ENCODE data around the gene TAF1B.

The TAF1B gene

DNA sequence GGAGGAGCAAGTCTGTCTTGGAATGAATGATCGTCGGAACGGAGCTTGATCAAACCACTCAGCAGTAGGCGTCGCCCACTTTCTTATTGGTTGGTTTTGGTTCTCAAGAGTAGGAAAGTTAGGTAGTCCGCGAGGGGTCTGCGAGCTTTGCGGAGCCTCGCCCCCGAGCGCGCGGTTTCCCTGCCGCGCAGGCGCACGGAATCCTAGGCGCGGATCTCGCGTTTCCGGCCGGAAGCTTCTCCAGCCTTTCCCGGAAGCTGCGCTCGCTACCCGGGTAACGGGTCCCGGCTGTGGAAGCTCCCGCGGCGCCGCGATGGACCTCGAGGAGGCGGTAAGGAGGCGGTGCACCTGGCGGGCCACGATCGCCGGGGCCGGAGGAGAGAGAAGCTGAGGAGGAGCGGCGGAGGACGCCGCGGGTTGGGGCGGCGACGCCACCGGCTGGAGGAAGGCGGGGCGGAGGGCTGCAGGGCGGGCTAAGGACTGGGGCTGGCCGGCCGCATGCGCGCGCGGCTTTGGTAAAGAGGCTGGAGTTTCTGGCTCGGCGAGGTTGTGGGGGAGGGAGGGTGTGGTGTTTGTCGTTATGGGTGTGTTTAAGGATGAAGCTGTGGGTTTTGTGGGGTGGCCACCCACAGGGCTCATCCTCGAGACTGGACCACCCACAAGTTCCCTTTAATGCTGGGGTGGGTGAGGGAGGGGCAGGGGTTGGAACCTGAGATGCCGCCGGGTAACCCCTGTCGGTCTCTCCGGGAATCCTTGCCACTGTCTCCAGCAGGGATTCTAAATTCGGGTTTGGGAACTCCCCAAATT lies at the start of gene TAF1B:
TAF1B (plus strand) TSS at position 246 of the 807 bp plus-strand sequence; CDS start at position 314, 68 bp downstream.
- peak; percentile 89 for DNase-seq (ENCODE audit: low spot score)

DNA sequence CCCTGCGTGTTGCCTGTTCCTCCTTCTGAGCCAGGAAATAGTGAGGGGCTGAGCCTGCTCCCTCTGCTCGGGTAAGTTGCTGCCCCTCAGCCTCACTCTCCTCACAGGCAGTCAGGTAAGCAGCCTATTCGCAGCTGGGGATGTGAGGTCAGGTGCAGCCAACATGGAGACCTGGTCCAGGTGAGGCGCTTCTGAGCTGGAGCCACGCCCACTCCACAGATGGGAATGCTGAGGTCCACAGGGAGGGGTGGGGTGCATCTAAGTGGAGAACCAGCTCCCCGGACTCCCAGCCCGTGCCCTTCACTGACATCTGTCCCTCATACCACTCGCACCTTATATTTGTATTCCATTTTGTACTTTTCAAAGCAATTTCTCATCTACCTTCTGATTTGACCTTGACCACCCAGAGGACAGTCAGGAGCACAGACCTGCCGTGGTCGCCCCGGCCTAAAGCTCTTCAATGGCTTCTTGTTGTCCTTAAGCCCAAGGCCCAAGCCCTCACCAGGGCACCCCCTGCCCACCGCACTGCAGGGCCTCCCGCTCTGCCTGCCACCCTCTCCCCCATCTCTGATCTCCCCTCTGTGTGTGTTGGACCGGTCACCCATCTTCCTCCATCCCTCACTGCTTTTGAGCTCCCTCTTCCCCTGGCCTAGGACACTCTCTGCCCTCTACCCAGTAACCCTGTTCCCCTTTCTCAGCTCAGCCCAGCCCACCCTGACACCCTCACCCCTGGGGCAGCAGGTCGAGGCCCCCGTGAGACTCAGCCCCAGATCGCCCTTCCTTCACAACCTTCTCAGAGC lies 49.2 kb upstream of the TAF1B start:
- no peak for DNase-seq (ENCODE audit: low spot score)

DNA sequence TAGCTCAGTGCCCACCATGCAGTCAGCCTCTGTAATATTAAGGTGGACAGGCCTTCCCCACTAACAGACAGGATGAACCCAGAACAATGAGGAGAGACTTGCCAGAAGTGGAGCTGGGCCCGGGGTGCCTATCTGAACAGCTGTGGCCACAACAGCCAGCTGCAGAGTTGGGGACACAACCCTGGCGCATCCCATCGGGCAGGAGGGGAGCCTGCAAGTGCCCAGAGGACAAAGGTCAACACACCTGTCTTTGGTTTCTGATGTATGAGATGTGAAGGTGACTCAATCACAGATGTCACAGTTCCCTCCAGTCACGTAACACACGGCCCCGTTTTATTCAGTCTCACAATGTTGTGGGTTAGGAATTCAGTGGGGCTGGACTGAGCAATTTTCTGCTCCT lies 48.2 kb upstream of the TAF1B start:
- no peak for DNase-seq (ENCODE audit: low spot score)

DNA sequence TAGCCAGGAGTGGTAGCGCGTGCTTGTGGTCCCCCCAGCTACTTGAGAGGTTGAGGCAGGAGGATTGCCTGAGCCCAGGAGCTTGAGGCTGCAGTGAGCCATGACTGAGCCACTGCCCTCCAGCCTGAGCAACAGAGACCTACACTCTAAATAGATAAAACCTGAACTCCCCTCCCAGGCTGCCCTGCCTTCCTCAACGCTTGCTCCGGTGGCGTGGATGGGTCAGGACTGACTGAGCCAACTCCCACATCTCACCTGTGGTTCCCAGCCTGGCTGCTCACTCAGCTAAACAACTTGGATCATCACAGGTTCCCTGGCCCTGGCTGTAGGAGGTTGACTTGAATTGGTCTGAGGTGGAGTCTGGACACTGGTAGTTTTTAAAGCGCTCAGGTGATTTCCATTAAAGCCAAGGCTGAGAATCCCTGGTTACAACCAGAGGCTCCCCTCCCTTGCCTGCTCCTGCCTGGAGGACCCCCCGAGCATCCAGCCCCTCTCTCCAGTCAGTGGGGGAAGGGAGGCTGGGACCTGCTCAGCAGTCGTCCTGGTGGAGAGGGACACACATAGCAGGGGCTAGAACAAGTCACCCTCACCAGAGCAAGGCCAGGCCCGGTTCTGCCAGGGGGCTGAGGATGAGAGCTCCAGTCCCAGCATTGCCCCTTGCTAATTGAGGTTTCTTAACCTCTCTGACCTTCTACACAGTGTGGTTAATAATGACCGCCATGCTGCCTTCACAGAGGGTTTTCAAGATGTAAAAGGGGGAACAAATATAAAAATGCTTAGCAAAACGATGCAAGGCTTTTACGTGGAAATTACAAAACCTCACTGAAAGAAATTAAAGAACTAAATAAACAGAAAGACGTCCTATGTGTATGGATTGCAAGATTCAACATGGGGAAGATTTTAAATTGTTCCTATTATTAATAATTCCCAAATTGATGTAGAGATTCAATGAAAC lies 46.9 kb upstream of the TAF1B start:
- DNase-seq (ENCODE audit: low spot score), result no peak

DNA sequence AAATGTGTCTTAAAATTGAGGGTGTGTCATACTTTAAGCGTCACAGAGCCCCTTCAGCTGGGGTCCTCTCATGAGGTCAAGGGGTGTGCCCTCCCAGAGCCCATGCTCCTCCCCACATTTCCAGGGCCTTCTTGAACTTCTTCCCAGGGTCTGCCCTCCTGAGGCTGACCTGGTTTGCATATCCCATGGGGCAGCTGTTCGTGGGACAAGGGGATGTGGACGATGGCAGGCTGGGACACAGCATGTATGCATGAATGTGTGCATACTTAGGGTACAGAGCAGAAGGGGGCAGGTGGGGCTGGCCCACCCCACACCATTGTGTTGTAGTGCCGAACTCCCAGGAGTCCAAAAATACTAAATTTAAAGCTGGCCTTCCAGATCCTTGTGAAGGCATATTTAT lies 46.2 kb upstream of the TAF1B start:
- DNase-seq (ENCODE audit: low spot score), result no peak

DNA sequence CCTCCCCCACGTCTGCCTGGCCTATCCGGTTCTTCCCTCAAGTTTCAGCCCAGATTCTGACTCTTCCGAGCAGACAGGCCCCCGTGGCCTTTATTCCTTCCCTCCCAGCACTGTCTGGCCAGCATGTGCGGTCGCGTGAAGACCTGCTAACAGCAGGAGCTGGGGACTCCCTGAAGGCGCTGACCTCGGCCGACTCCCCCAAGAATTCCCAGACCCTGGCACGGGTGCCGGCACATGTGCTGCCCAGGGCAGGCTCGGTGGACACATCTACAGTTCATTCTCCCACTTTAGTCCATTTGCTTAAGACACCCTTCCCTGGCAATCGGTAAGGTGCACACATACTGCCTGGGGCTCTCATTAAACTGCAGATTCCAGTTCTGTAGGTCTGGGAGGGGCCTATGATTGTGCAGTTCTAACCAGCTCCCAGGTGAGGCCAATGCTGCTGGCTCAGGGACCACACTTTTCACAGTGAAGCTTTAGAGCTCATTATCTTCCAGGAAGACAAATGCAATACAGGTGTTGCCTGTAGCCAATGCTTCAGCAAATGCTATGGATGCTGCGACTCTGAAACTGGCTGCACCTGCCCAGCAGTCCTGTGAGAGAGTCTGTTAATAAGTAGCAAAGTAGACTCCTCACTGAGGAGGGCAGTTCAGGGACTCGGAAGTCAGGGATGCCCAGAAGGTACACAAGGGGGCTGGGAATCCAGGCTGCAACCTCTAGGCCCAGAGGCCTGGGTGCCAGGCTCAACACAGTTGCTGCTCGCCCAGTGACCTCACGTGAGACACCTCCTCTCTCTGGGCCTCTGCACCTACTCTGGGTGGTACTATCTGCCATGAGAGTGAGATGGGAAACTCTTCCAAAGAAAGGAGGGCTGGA lies 45.4 kb upstream of the TAF1B start:
- DNase-seq (ENCODE audit: low spot score), result no peak

DNA sequence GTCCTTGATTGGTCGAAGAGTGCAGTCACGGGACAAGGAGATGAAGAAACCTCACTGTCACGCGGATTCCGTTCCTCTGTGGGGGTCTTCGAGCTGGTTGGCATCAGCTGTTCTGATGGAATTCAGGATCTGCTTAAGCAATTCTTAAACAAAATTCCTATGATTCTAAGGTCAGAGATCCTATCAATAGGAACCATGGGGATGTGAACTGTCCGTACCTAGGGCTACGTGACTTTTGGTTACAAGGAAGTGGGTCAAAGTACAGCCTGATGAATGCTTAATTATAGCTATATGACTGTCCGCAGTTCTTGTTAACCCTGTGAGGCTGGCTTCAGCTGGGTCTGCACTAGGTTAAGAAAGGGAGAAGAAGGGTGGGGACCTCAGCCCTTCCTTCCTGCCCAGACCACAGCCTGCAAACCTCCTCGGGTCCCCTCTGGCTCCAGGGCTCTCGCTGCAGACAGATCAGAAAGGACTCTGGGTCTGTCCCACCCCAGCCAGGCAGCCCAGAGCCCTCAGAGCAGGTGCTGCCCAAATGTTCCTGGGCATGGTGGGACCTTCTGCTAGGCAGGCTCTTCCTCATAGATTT lies 44.2 kb upstream of the TAF1B start:
- no peak for DNase-seq (ENCODE audit: low spot score)

DNA sequence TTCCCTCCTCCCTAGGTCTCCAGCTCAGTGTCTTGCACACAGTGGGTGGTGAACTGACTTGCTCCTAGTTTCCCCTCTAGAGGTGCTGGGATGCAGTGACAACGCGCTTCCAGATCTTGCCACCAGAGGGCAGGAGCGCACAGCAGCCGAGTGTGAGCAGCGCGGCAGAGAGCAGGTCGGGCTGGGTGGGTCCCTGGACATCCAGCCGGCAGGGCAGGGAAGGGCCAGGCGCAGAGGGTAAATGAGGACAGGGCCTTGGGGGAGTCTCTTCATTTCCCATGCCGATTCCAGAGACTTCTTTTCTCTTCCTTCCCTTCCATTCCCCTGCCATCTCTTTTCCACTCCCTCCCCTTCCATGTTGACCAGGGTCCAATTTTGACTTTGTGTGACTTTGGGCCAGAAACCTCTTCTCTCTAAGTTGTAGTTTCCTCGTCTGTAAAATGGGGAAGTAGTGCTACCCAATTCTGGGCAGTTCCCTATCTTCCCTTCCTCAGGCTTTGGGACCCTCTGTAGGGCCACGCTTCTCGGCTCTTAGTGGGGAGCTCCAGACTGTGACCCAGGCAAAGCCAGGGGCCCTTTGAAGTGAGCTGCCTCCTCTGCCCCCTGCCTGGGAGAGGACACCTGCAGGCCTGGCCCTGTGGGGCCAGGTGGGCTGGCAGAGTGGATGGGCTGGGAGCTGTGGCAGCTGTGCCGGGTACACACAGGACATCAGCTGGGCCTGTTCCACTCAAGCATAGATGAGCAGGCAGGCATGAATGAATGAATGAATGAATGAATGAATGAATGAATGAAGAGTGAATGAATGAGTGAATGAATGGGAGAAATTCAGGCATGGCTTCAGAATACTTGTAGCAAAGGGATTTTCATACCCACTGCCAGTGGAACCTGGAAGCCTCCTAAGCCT lies 43.3 kb upstream of the TAF1B start:
- DNase-seq (ENCODE audit: low spot score), result peak; percentile 82

DNA sequence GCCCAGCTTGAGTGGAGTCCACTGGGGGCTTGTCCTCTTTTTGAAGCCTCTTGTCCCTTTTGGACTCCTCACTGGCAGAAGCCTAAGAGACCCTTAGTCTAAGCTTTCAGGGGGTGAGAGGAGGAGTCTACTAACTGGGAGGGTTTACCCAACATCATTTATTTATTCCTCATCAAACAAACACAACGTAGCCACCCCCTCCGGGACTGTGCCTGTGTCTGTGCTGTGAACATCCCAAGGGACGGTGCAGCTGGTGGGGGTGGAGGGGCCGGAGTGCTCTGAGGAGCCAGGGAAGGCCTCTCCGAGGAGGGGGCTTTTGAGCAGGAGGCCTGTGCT lies 42.7 kb upstream of the TAF1B start:
- DNase-seq (ENCODE audit: low spot score), result no peak

DNA sequence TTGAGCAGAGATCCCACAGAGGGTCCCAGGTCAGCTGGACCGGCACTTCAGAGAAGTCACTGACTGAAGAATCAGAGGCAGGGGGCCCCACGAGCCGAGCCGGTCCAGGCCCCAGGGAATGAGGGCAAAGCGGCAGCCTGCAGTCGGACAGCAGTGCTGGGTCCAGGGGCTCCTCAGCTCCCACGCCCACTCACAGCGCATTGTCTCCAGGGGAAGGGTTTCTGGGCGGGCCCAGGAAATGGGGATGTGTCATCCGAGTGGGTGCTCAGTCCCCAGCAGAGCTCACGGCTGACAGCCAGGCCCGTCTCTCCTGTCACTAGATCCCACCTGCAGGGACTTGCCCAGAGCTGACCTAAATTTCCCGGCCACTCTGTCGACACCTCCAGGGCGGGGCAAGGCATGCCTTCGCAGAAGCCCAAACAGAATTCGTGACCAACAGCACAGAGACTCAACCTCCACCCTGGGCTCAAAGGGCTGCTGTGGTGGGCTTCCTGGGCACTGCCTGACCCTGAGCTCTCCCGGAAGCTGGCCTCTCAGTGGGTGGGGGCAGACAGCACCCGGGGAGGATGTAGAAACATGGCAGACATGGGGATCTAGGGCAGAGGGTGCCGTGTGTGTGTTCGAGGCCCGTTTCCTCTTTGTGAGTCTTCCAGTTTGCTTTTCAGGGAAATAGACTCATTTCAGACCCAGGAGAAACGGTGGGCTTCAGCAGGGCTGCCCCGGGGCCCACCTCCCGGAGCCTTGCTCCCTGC lies 42.1 kb upstream of the TAF1B start:
- no peak for DNase-seq (ENCODE audit: low spot score)

DNA sequence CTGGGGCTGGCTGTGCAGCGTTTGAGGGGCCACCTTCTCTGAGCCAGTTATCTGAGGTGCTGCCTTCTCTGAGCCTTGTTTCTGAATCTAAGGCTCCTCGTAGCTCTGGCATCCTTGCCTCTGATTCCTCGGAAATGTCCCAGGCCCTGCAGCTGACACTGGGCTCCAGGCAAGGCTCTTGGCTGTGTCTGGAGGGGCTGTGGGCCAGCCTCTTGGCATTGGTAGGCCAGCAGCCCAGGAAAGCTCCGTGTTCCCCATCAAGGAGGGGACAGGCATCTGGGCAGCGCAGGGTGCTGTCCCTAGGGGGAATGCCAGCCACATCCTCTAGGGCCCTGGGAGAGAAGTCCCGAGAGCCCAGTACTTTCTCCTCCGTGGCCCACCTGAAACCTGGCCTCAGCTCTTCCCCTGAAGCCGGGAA lies 40.7 kb upstream of the TAF1B start:
- DNase-seq (ENCODE audit: low spot score), result no peak

DNA sequence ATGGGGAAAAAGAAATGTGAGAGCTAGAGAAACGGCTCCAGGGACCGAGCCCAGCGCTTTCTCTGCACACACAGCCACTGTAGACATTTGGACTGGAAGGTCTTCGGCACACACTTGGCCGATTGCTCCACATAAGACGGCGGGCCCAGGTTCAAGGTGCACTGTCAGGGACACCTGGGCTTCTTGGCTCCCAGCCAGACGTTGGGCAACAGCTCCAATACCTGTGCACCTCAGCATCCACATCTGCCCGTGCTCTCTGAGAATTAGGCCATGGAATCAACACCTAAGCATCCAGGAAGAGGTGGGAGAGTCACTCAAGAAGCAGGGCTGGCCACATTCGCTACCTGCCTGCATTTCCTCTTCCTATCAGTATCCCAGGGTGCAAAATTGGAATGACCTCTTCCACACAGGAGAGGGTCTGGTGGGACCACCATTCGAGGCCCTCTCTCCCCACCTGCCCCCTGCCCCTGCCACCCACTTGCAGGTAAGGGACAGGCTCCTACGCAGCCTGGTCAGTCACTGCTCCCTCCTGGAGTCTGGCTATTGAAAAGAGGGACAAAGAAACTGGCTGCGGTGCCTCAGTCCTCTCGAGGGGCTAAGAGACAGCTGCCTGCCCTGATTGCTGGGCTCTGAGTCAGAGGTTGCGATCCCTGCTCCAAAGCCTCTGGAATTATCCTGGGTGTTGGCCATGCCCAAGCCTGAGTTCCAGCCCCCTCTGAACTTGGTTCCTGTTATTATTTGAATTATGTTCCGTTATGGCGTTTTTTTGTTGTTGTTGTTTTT lies 40.1 kb upstream of the TAF1B start:
- no peak for DNase-seq (ENCODE audit: low spot score)

DNA sequence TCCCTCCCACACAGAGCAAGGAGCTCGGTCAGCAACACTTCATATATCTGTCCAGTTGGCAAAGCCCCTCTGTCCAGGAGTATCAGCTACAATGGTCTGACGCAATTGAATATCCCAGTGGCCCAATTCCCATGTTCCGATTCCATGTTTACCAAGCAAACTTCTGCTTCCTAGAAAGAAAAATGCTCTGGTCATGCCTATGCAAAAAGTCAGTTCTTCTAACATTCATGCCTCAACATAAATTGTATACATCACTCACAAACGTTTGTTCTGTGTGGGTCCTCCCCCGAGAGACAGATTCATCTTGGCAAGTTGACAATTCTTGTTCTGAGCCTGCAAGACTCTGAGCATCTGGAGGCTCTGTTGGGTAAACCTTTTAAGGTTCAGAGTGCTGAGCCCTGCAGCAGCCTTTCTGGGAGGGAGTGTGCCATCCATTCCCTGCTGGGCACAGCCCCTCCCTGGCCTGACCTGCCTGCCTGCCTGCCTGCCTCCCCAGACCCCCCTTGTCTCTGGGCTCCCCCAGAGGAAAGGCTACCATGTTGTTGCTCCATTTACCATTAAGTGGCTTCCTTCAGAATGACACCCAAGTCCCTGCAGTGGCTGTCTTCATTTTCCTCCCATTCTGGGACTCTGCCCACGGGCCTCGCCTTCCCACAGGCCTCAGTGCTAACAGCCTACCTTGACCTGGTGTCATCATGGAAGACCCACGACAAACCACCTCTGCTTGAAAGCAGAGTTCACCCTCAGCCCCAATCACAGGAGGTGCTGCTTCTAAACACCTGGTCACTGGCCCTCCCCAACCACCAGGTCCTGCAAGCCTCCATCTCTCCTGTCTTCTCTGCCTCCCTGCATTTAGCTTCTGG lies 37.6 kb upstream of the TAF1B start:
- no peak for DNase-seq (ENCODE audit: low spot score)

DNA sequence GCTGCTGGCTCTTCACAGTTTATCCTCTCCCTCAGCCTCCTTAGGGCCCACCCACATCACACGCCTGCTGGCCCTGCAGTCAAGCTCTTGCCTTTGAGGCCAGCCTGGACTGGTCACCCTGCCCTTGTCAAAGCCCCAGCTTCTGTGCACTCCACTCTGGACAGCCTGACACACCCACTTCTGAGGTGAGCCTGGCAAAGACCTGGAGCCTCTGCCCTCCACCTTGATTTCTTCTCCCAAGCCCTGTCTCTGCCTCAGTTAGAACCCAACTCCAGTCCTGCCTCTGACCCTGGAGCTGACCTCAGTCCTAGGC lies 37.0 kb upstream of the TAF1B start:
- no peak for DNase-seq (ENCODE audit: low spot score)

DNA sequence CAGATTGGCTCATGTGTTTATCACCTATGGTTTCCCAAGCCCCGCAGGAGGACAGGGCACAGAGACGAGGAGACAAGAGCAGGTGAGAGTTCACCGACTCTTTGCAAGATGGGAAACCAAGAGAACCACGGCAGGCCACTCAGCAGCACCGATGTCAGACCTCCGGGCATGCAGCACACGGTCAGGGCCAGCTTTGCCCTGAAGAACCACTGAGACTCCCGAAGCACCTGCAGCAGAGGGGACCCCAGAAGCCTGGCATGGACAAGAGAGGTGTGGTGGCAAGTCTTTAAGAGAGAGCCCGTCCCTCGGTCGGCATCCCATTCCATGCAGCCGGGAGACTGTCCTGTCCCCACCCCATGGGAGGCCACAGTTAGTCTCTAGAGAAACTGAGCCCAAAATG lies 36.6 kb upstream of the TAF1B start:
- DNase-seq (ENCODE audit: low spot score), result no peak

DNA sequence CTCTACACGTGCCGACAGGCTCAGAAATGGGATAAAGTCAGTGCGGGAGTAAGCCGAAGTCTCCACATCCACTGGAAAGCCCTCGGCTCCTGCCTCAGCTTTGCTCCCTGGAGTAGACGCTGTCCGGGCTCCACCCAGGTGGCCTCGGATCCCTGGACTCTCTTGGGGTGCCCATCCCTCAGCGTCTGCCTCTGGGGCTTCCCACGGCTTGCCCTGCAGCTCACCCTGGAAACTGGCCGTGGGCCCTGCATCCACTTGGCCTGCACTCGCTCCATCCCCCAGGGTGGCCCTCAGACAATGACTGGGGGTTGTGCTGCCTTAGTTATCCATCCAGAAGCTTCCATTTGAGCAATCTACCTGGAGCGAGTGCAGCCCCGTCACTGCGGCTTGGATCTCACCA lies 36.2 kb upstream of the TAF1B start:
- no peak for DNase-seq (ENCODE audit: low spot score)

DNA sequence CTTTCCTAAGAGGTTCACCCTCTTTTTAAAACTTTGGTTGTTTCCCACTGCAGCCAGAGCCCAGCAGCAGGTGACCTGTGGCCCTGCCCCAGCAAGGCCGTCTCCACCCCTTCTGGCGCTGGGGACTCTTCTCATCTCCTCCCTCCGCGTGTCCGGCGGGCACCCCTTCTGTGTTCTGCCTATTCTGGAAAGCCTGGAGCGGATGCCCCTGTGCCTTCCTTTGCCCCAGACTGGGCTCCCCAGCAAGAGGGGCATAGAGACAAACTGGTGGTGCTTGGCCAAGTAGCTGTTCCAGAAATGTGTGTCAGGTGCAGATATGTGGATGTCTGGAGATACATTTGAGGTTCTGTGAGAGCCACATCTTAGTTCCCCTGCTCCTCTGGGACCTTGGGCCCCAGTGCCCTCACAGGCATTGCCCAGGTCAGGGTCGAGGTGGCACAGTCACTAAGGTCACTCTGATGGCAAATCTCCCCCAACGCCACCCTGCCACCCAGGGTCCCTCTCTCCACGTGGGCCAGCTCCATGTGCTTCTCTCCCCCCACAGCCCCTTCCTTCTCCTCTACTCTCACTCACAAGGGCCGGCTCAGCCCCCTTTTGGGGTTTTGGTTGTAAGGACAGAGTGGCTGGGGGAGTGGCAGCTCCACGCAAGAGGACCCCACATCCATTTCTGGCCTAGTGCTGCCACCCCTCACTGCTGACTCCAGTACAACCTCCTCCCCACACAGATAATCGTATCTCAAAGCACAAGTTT lies 35.5 kb upstream of the TAF1B start:
- no peak for DNase-seq (ENCODE audit: low spot score)
